Suprapubic skin (tissue), 4 donors: Measurements from ENCODE around the gene NPAS3. TPM values are rescaled to one million over a fixed set of nuclear protein-coding genes. Genes with fewer than 3 reads are reported as not detected.

Experiments used
- DNase-seq, 2 donors: peaks; one replicate each; pipeline ENCODE4 v3.0.0-alpha.2; 2019; ENCODE audit warnings: low spot score in 2 of 2
- H3K27ac ChIP-seq: fragments of 200-600 bp; sonication (generic); one replicate; pipeline ENCODE4 v1.5.1; 2019
- H3K27me3 ChIP-seq: fragments of 200-600 bp; sonication (generic); one replicate; pipeline ENCODE4 v1.5.1; 2019
- H3K36me3 ChIP-seq: fragments of 200-600 bp; sonication (generic); one replicate; pipeline ENCODE4 v1.5.1; 2019
- H3K4me1 ChIP-seq: fragments of 200-600 bp; sonication (generic); one replicate; pipeline ENCODE4 v1.5.1; 2019
- H3K4me3 ChIP-seq: fragments of 200-600 bp; sonication (generic); one replicate; pipeline ENCODE4 v1.5.1; 2019; ENCODE audit warnings: mild to moderate bottlenecking
- H3K9me3 ChIP-seq: fragments of 200-600 bp; sonication (generic); one replicate; pipeline ENCODE4 v1.5.1; 2019
- CTCF ChIP-seq, 2 donors: fragments of 200-600 bp in 1 of 2; fragments of 450-650 bp in 1 of 2; sonication (generic) in 1 of 2; IDR thresholded peaks; one replicate each; pipeline ENCODE4 v1.5.1; 2016 to 2019; ENCODE audit warnings: antibody characterized with exemption in 2 of 2, mild to moderate bottlenecking in 1 of 2, moderate library complexity in 1 of 2
- EP300 ChIP-seq: sonication (generic); formaldehyde crosslinking; IDR thresholded peaks from one replicate; pipeline ENCODE4 v1.6.1; 2017; ENCODE audit warnings: antibody characterized with exemption
- POLR2A ChIP-seq, 2 donors: fragments of 450-650 bp; IDR thresholded peaks; one replicate each; pipeline ENCODE4 v1.6.1; 2017; ENCODE audit warnings: antibody characterized with exemption in 2 of 2, mild to moderate bottlenecking in 2 of 2, moderate library complexity in 2 of 2
- POLR2AphosphoS5 ChIP-seq, 3 donors: sonication (generic); formaldehyde crosslinking; IDR thresholded peaks; one replicate each; pipeline ENCODE4 v1.6.1; 2017; ENCODE audit warnings: antibody characterized with exemption in 3 of 3
- WGBS: methylation state at CpG from one replicate; pipeline ENCODE4 v1.1.5; 2018; 5-methylcytosine and 5-hydroxymethylcytosine counted together
- total RNA-seq, 4 donors: library from RNA; depleted of rRNA; stranded (reverse); fragments of >200 nt; gene quantifications; one replicate each; pipeline ENCODE4 v1.1.0, GENCODE V29; 2016

NPAS3 gene
- total RNA-seq, 4 donors from 2014 or later = 0.17 to 0.45 (median 0.29) TPM; not detected in 1

GRCh38 chr14:33851366-33851765, 912.7 kb downstream of the NPAS3 start:
- no peaks in the 10 kb centered on the region for H3K9me3 ChIP-seq
- no peaks in the 10 kb centered on the region for H3K36me3 ChIP-seq
- H3K27me3 ChIP-seq = no peaks in the 10 kb centered on the region
- no peak for DNase-seq
- 76% methylated on average over 6 of the region's 6 CpGs for WGBS
- H3K4me3 ChIP-seq = no peak overlapping the region
- H3K4me1 ChIP-seq = no peaks in the 10 kb centered on the region
- no peak overlapping the region for H3K27ac ChIP-seq
- TF ChIP-seq POLR2A (IDR thresholded peaks at IDR 0.05) = no peak
- TF ChIP-seq EP300 = no peak

GRCh38 chr14:33851931-33852330, 913.3 kb downstream of the NPAS3 start:
- no peaks in the 10 kb centered on the region for H3K36me3 ChIP-seq
- no peak for DNase-seq
- H3K27ac ChIP-seq = no peak overlapping the region
- H3K4me1 ChIP-seq = no peaks in the 10 kb centered on the region
- no peak overlapping the region for H3K4me3 ChIP-seq
- H3K27me3 ChIP-seq = no peaks in the 10 kb centered on the region
- WGBS = 71% methylated on average over 5 of the region's 5 CpGs
- TF ChIP-seq POLR2A (IDR thresholded peaks at IDR 0.05) (no peak), CTCF (IDR thresholded peaks at IDR 0.05) (no peak), EP300 (no peak), POLR2AphosphoS5 (IDR thresholded peaks at IDR 0.05) (no peak)
- no peaks in the 10 kb centered on the region for H3K9me3 ChIP-seq
